NCI-H2227 treated with DMSO at 0.1 percent for 48 hours (cell line): Measurements from ENCODE around the gene CIZ1.
A peak's percentile ranks its signal among the peaks of the same experiment; 100 is the strongest.
"Not testable (repeated sequence)": the region's sequence is repeated elsewhere in the genome, so short reads cannot be mapped to it uniquely, and the experiment has no call there.

Source experiments
- DNase-seq: peaks from one replicate; lab custom pipeline; 2025; lab: John Stamatoyannopoulos, UW

The CIZ1 gene

DNA sequence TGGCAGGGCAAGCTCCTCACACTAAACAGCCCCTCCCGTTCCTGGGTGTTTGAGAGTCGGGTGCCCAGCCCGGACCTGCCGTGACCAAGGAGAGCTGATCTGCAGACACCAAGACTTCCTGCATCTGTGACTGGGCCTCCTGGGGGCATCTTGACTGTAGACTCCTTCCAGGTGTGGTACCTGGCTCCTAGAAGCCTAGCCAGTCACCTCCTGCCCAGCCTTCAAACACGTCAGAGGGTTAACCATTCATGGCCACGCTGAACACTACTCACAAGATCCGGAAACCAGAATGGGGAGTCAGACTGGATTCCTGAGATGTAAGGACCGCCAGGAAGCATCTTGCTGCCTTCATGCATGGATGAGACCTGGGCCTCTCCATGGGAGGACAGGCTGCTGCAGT lies 45.8 kb downstream of the CIZ1 start:
- DNase-seq, result no peak

DNA sequence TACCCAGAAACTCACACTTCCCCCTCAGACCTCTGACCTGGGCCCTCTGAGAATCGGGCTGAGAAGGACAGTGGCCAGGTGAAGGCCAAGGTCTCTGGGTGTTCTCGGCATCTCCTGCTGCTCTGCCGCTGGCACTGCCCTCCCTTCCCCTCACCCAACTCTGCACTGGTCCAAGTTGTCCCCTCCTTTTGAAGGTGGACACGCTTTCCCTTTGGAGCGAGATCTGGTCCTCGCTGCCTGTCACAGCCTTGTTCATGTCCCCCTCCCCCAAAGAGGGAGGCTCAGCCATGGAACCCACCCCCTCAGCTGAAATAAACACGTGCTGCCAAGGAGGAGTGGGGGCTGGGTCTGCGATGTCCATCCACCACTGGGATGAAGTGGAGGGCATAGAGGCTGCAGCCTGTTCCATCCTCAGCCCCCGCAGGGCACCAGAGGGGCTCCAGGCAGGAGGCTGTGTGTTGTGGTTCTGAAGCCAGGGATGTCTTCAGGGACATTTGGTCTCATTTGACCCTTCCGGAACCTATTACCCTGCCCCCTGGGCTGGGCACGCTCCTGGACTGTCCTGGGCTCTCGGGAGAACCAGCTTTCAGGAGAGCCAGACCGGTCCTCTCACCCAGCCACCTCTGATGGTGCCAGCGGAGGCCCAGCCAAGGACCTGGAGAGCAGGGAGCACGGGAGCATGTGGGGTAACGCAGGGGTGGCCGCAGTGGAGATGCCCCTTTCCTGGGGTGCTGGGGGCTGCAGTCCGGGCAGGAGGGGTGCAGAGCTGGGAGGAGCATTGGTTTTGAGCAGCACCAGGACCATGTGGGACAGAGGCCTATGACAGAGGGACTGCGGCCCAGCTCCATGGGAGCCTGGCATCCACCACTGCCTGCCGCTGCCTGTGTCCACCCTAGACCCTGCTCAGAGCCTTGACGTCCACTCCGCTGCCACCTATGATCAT lies 46.9 kb downstream of the CIZ1 start:
- DNase-seq, result no peak

DNA sequence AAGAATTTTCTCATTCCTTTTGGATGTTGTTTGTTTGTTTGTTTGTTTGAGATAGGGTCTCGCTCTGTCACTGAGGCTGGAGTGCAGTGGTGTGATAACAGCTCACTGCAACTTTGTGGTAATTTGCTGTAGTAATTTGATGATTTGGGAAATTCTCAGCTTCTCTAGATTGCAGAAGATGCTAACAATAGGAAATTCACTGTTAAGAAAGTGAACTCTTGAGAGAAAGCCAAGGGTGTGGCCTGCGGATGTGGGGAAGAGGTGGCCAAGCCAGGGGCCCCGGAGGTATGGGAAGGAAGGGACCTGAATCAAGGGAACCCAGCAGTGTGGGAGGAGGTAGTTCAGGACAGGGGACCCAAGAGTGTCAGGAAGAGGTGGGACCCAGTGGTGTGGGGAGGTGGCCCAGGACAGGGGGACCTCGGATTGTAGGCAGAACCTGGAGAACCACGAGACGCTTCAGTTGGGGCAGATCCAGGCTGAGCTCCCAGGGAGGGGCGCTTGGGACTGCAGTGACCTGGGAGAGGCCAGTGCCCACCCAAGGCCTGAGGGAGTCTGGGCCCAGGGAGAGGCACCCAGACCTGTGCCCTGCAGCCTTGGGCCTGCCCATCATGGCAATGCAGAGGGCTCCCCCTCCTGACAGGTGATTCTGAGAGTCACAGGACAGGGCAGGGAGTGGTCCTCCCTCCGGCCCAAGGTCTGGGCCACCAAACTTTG lies 47.7 kb downstream of the CIZ1 start:
- DNase-seq, result no peak

DNA sequence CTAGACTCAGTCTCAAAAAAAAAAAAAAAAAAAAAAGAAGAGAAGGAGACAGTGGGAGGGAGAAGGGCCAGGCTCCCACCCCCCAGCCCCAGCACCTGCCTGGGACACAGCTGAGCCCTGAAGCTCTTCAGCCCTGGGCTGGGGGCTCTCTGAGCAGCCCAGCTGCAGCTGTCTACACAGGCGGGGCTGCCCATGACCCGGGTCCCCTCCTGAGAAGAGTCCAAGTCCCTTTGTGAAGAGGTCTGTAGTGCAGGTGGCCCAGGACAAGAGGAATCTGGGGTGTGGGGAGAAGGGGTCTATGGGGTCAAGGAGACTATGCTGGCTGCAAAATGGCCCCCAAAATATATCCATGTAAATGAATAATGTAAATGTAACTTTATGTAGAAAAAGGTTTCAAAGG lies 48.8 kb downstream of the CIZ1 start:
- no peak for DNase-seq

DNA sequence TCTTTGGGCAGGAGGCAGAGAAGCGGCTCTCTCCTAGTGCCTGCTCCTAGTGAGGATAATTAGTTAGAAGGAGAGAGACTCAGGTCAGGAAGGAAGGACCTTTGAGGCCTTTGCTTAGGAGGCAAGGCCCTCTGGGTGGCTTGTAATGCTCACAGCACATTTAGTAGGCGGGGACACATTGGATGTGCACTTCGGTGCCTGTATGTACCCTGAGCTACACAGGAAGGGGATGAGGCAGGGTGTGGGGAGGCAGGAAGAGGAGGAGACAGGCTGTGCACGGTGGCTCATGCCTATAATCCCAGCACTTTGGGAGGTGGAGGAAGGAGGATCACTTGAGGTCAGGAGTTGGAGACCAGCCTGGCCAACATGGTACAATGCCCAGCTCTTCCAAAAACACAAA lies 49.3 kb downstream of the CIZ1 start:
- no peak for DNase-seq

DNA sequence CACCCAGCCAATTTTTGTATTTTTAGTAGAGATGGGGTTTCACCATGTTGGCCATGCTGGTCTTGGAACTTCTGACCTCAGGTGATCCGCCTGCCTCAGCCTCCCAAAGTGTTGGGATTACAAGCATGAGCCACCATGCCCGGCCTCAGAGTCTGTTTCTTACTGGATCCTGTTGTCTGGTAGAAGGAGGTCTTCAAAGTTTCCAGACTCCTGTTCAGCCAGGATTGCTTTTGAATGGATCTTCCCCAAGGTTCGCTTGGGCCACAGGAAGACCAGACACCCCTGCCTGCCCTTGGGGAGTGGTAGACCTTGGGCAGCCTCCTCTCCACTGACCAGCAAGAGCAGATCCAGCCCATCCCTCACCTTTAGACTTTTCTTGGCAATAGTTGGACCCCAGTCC lies 49.8 kb downstream of the CIZ1 start:
- DNase-seq, result no peak

DNA sequence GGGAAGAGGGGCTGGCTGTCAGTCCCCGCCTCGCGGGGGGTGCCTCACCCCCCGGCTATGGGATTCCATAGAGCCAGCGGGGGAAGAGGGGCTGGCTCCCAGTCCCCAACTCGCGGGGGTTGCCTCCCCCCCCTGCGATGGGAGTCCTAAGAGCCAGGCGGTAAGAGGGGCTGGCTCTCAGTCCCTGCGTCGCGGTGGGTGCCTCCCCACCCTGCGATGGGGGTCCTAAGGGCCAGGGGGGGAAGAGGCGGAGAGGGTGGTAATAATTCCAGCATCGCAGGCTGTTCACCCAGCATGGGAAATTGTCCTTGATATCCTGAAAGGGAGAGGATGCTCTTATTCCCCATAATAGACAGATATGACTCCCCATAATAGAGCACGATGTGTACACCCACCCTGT lies 51.8 kb downstream of the CIZ1 start:
- no peak for DNase-seq

DNA sequence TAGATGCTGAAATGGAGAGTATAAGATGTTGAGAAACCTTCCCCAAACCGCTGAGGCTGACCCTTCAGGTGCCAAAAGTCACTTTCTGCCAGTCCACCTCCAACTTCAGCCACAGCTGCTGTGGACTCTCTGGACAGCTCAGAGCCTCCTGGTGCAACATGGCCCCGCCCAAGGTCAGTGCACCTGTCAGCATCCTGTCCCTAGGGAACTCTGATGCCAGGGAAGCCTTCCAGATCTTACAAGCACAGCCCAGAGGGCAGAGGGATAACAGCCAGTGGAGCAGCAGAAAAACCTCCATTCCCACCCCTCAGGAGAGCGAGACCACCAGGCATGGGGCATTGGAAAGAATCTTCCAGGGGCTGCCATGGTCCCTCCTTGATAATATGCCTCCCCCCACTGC lies 53.4 kb downstream of the CIZ1 start:
- no peak for DNase-seq

DNA sequence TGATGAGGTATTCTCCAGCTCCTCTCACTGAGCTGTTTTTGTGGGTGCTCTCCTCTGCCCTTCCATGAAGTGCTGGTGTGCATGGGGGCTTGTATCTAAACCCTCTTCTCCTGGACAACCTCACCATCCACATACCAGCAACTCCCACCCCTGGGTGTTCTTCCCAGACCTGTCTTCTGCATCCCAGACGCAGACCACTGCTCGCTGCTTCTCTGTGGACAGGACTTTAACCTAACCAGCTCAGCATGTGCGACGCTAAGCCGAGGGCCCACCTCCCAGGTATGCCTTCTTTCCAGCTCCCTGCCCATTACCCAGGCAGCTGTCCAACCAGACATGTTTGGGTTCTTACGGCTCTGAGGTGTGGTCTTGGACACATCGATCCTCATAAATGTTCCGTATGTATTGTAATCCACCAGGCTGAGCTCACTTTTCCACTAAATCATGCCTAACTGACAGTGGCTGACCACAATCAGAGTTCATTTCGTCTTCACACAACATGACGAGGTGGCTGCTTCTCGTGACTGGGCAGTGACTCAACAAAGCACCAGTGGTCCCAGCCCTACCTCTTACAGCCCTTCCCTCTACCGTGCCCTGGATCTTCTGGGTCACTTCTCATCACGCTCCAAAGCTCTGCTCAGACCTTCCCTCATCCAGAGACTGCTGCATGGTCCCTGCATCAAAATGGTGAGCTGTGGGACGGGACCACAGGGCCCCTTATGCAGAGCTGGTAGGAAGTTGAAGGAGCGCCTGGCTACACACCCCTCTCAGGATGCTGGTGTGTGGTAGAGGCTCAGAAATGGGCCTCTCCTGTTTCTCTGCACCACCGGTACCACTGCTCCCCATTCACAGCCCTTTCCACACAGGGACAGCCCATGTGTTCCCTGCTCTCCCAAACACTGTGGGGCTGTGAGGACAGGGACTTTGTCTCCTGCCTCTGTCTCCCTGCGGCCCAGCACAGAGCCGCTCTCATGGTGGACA lies 54.3 kb downstream of the CIZ1 start:
- DNase-seq, result no peak

DNA sequence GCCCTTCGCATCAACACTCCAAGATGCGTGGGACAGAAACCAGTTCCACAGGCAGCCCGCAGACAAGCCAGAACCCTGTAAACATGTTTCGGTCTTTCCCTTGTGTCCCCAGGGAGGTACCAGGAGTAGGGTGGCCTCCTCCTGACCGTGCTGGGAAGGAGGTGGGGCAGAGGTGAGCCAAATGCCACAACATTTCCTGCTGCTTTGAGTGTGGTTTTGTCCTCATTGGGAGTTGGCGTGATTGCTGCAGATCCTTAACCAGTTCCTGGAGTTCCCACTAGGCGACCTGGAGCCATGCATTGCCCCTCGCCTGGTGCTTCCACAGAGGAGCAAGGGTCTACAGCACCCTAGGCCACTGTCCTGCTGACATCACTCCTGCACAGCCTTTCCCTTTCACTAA lies 55.8 kb downstream of the CIZ1 start:
- DNase-seq, result not testable (repeated sequence)

DNA sequence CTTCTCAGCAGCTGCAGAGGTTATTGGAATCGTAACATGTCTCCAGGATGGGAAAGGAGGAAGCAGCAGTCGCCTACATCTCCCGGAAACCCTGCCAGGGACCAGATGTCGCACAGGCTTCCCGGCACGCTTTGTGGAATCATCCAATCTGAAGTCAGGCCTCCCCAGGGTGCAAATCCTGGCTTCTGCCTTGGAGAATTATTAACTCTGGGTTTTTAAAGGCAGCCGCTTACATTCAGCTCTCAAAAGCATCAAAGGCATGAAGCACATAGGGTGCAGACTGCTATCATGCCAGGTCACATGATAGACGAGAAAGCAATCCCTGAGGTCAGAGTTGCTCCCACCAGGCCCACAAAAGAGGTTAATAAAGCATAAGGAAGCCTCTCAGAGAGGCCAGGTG lies 59.2 kb downstream of the CIZ1 start:
- DNase-seq, result not testable (repeated sequence)

DNA sequence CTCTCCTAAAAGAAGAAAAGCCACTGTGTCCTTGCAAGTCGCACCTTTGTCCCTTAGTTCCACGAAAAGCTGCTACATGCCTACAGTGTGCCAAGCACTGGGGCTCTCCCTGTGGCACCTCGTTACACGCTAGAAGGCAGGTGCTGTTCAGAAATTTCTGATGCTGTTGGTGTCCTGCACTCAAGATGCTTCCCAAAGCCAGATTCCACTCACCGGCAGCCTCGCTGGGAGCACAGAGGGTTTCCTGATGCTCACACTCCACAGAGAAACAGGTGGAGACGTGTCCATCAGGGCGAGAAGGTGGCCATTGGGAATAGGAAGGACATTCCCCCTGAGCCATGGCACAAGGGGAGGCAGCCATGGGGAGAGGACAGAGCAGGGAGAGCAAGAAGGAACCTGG lies 60.0 kb downstream of the CIZ1 start:
- not testable (repeated sequence) for DNase-seq

DNA sequence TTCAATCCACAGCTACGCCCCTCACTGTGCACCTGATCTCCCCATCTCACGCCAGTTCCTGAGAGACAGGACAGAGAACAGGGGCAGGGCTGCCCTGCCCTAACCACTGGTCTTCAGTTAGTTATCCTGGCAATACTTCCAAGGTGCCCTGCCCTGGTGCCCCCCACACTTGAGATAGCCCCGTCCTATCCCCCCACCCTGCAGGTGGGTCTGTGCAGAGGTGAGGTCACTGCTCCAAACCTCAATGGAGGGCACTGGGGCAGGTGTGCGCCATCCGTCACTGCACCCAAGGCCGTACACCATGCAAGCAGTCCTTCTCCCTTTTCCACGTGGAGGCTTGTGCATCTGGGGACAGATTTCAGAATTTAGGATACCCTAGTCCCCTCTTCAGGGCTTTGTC lies 60.7 kb downstream of the CIZ1 start:
- DNase-seq, result not testable (repeated sequence)

DNA sequence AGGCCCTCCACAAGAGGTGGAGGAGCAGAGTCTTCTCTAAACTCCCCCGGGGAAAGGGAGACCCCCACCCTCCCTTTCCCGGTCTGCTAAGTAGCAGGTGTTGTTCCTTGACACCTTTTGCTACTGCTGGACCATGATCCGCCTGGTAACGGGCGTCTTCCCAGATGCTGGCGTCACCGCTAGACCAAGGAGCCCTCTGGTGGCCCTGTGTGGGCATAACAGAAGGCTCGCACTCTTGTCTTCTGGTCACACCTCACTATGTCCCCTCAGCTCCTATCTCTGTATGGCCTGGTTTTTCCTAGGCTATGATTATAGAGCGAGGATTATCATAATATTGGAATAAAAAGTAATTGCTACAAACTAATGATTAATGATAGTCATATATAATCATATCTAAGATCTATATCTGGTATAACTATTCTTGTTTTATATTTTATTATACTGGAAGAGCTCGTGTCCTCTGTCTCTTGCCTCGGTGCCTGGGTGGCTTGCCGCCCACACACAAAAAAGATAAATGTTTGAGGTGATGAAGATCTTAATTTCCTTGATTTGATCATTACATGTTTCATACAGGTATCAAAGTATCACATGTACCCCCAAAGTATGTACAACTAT lies 61.3 kb downstream of the CIZ1 start:
- DNase-seq, result not testable (repeated sequence)

DNA sequence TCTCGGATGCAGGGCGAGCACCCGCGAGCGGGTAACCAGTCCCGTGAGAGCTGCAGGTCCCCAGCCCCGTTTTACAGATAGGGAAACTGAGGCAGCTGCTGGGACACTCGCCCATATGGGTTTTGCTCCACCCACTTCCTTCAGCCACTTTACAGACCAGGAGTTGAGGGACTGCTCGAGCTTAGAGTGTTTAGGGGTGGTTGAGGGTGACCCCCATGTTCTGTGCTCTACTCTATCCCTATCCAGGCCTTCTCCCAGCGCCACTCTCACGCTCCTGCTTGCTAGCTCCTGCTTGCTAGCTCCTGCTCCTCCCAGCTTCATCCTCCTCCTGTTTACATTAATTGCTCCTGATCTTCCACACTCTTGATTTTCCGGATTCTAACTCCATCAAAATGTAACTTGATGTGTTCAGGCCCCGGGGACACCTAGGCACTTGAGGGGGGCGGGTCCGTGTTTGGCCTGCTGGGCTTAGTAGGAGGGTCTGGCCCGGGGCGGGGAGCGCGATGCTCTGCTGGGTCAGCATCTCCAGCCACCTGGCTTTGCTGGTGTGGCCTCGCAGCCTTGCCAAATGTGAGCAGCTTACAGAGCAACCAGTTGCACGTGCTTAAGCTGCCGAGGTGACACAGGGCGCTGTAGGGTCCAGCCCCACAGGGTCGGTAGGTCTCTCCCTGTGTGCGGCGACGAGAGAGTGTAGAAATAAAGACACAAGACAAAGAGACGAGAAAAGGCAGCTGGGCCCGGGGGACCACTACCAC lies 62.4 kb downstream of the CIZ1 start:
- no peak for DNase-seq

DNA sequence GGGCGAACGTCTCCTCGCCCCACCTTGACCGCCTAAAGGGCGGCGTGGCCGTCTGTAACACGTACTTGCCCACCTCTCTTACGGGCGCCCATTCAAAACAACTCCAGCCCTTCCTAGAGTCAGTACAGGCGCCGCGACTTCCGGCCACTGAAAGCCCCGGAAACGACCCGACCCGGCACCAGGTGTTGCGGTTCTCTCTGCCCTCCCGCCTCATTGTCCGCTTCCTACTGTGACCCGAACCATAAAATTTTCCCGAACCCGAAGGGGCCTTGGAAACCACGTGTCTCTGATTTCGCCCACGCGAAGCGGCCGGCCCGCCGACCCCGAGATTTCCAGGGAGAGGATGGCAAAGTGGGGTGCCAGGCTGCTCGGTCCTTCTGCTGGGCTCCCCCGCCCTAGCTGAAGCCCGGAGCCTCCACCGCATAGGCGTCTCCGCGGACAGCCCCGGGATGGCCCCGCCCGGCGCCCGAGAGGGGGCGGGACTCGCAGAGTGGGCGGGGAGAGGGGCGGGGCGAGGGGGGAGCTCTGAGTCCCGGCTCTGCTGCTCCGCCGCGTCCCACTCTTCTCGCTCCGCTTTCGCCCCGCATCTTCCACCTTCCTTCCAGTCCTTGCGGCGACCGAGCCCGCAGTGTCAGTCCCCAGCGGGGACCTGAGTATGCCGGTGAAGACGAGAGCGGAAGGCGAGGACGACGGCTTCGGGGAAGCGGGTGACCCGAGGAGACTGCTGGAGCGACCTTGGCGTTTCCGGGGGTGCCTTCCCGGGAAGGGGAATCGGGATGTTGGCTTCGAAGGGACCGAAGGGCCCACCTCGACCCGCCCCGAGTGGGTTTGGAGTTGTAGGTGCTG lies 63.2 kb downstream of the CIZ1 start:
- peak; percentile 80 for DNase-seq

DNA sequence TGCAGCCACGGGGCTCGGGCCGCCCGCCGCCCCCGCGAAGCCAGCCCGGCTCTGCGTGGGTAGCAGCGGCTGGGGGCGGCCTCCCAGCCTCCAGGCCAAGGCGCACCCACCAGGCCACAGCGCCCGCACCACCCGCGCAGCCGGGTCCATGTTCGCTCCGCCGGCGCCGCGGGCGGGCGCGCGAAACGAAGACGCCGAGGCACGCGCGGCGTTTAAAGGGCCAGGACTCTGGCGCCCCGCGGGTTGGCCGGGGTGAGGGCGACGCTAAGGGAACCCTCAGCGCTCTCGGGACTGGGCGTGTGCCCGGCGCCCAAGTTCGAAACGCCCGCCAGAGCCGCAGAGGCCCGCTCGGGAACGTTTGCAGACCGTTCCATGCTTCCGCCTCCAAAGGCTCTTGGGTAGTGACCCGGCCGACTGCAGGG lies 63.8 kb downstream of the CIZ1 start, which contains the start of gene PTGES2:
TSS of gene PTGES2 (minus strand) at position 162 of the 422 bp plus-strand sequence. CDS start at position 150, 12 bp downstream.
- peak; percentile 25 for DNase-seq

DNA sequence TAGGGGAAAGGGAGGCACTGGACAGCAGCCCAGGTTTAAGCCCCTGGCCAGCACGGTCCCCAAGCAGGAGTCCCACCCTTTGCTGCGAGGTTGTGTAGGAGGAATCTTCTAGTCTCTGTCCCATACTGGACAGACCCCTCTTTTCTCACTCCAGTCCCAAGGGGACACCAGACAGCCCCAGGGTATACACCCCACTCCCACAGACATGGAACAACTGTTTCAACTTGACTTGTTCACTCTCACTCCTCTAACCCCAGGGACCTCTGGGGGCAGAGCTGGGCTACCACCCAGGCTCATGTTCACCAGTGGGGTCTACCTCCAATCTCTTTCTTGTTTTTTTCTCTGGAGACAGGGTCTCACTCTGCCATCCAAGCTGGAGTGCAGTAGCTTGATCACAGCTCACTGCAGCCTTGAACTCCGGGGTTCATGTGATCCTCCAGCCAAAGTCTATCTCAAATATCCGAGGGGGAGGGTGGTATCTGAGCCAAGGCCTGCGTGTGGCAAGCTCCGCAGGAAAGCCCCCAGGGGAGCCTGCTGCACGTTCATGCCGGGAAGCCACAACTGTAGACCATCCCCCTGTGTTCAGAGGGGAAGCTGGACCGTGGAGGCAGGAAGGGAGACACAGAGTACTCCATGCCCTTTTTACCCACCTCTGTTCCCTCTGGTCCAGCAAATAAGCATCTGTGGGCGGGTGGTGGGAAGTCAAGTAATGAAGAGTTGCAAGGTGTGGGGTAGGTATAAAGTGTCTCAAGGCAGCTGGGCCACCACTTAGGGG lies 65.6 kb downstream of the CIZ1 start:
- no peak for DNase-seq
